Measurements from ENCODE around the gene DELE1.

The DELE1 gene

GRCh38 chr5:141923448-141924313 lies at the start of gene DELE1:
DELE1 (plus strand) TSS chr5:141923871; CDS start chr5:141923942, 71 bp downstream.
- DNase-seq (ENCODE audit: low spot score) = peak; percentile 92

GRCh38 chr5:141873933-141874261 lies 49.8 kb upstream of the DELE1 start:
- no peak for DNase-seq (ENCODE audit: low spot score)

GRCh38 chr5:141874262-141874964 lies 49.3 kb upstream of the DELE1 start:
- no peak for DNase-seq (ENCODE audit: low spot score)

- no peak for DNase-seq (ENCODE audit: low spot score)
These were observed 48.5 kb upstream of the DELE1 start for GRCh38 chr5:141875022-141875740.

- no peak for DNase-seq (ENCODE audit: low spot score)
These were observed 47.7 kb upstream of the DELE1 start for GRCh38 chr5:141875795-141876627.

GRCh38 chr5:141876628-141877355 lies 46.9 kb upstream of the DELE1 start:
- no peak for DNase-seq (ENCODE audit: low spot score)

- no peak for DNase-seq (ENCODE audit: low spot score)
These were observed 46.1 kb upstream of the DELE1 start for GRCh38 chr5:141877356-141878185.

- DNase-seq (ENCODE audit: low spot score) = no peak
These were observed 45.4 kb upstream of the DELE1 start, which contains the start of gene PCDH1 for GRCh38 chr5:141878186-141878710. PCDH1 (minus strand) TSS chr5:141878410; CDS start chr5:141878262, 148 bp downstream.

GRCh38 chr5:141878711-141879425 lies 44.8 kb upstream of the DELE1 start:
- DNase-seq (ENCODE audit: low spot score) = peak; percentile 96

GRCh38 chr5:141879426-141879759 lies 44.3 kb upstream of the DELE1 start:
- no peak for DNase-seq (ENCODE audit: low spot score)

- no peak for DNase-seq (ENCODE audit: low spot score)
These were observed 43.5 kb upstream of the DELE1 start for GRCh38 chr5:141879941-141880738.

- no peak for DNase-seq (ENCODE audit: low spot score)
These were observed 42.5 kb upstream of the DELE1 start for GRCh38 chr5:141880961-141881801.

- DNase-seq (ENCODE audit: low spot score) = no peak
These were observed 41.8 kb upstream of the DELE1 start for GRCh38 chr5:141881886-141882285.

- no peak for DNase-seq (ENCODE audit: low spot score)
These were observed 41.0 kb upstream of the DELE1 start for GRCh38 chr5:141882594-141883183.

GRCh38 chr5:141883184-141883891 lies 40.3 kb upstream of the DELE1 start:
- DNase-seq (ENCODE audit: low spot score) = no peak

GRCh38 chr5:141883892-141884318 lies 39.8 kb upstream of the DELE1 start:
- no peak for DNase-seq (ENCODE audit: low spot score)
